ENCODE results near the gene ZNF668. TPM values are rescaled to one million over a fixed set of nuclear protein-coding genes. Genes with fewer than 3 reads are reported as not detected.

Gene ZNF668
- total and polyA plus RNA-seq, 10 donors: 6.2 to 12.5 (median 9.1) TPM

DNA sequence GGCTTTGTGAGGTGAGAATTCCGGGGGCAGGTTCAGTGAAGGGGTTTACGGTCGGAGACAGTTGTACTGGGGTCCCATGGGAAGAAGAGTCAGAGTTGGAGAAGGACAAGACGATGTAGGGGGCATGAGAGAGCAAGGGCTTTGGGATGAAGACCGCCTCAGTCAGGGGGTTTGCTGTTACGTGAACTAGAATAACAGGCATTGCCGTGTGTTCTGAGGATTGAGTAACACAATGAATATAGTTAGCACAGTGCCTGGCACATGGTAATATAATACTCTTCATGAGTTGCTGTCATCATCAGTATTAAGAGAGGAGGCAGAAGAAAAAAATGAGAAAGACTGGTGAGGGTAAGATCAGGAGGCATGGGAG is 759 bp upstream of the ZNF668 start:
- Histone ChIP-seq H3K27me3 (replicated peaks in 1 of 7) (no peaks in the 10 kb centered on the region), H3K27ac (peak overlapping the region; percentile 89 to 98 (median 94)), H3K4me1 (peaks cover 21 to 77% (median 48%) of the 10 kb centered on the region in 6 donors), H3K36me3 (peaks cover 0 to 42% (median 38%) of the 10 kb centered on the region in 6 donors), H3K4me3 (peak overlapping the region; percentile 75 to 100 (median 96)), H3K9me3 (no peaks in the 10 kb centered on the region)
- 0 to 2% (median 1%) methylated on average over 7 of the region's 7 CpGs for WGBS, 5 donors
- TF ChIP-seq POLR2AphosphoS5 (IDR thresholded peaks at IDR 0.05): no peak
- no peak for TF ChIP-seq POLR2A (IDR thresholded peaks at IDR 0.05)
- TF ChIP-seq, protein P1, sequence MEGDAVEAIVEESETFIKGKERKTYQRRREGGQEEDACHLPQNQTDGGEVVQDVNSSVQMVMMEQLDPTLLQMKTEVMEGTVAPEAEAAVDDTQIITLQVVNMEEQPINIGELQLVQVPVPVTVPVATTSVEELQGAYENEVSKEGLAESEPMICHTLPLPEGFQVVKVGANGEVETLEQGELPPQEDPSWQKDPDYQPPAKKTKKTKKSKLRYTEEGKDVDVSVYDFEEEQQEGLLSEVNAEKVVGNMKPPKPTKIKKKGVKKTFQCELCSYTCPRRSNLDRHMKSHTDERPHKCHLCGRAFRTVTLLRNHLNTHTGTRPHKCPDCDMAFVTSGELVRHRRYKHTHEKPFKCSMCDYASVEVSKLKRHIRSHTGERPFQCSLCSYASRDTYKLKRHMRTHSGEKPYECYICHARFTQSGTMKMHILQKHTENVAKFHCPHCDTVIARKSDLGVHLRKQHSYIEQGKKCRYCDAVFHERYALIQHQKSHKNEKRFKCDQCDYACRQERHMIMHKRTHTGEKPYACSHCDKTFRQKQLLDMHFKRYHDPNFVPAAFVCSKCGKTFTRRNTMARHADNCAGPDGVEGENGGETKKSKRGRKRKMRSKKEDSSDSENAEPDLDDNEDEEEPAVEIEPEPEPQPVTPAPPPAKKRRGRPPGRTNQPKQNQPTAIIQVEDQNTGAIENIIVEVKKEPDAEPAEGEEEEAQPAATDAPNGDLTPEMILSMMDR (IDR thresholded peaks at IDR 0.05 in 8 of 11, conservative IDR thresholded peaks at IDR 0.05 in 3 of 11): no peak
- intact Hi-C loops (cut with DNase I; ENCODE audit: low total_unique reads): loop anchor here (2.0 kb wide), 1 partner anchor 42 kb away; the partner anchor contains the start of gene STX4
- DNase-seq: no peak

DNA sequence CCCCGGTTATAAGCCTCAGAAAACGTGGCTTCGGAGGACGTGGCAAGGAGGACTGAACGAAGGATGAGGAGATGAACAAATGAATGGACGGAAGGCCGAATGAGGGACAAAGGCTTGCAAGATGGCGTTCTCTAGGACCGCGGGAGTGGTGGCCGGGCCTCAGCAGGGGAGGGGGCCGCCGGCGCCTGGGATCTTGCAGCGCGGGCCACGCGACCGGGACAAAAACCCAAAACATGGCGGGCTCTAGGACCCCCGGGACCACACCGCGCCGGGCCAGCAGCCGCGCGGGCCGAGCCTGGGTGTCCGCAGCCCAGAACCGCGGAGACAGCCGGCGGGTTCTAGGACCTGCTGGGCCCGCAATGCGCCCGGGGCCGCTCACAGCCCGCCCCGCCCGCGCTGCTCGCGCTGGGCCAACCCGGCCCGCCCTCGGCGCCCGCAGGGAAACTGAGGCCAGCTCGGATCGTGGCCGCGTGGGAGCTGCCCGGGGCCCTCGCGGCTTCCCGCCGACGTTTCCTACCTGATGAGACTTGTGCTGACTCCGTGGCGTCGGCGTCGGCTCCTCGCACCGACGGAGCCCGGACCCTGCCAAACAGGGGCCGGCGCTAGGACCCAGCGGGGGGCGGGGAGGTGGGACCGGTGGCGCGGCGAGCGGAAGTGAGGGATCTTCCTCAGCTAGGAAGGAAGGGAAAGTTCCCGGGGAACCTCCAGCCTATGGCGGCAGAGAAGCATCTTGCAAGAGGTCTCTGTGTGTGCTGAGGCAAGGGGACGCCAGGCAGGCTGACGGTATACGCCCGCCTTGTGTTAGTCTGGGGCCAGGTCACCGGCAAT is 684 bp downstream of the ZNF668 start:
- Histone ChIP-seq H3K27me3 (replicated peaks in 1 of 7) (no peaks in the 10 kb centered on the region), H3K4me1 (peaks cover 21 to 63% (median 41%) of the 10 kb centered on the region in 6 donors), H3K9me3 (no peaks in the 10 kb centered on the region), H3K4me3 (peak overlapping the region; percentile 75 to 100 (median 96)), H3K36me3 (peaks cover 0 to 28% (median 24%) of the 10 kb centered on the region in 6 donors), H3K27ac (peak overlapping the region; percentile 89 to 98 (median 94))
- 0 to 1% (median 0%) methylated on average over 43 to 83 of the region's 83 CpGs for WGBS, 5 donors
- peak in 1 of 3 donors; percentile 67 for TF ChIP-seq POLR2AphosphoS5 (IDR thresholded peaks at IDR 0.05)
- TF ChIP-seq POLR2A (IDR thresholded peaks at IDR 0.05): no peak
- TF ChIP-seq, protein P1 (IDR thresholded peaks at IDR 0.05 in 8 of 11, conservative IDR thresholded peaks at IDR 0.05 in 3 of 11): peak in 2 of 11 experiments; percentile 9 to 25
- DNase-seq: peak; percentile 97
- intact Hi-C loops (cut with DNase I; ENCODE audit: low total_unique reads): no loop called here

DNA sequence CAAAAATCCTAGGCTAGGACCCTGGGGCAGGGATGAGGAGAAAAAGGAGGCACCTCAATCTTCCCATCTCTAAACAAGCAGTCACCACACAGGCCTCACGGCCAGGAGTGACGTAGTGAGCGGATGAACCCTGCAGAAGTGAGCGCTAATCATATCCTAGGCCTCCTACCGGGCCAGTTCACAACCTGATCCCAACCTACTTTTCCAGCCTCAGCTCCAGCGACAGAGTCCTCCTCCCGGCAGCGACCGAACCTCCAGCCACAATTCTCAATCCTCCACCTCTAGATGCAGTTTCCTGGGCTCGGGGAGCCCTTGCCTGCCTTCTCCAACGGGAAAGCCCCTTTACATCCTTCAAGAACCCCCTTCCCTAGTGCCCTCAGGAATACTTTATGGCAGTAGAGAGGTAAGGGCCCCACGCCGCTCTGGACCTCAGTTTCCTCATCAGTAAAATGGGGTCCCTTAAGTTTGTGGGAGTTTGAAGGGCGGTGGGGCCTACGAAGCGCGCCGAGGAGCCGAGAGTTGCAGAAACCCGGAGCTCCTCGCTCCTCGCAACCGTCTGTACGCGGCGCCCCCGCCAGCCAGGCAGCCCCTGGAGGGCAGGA is 1.4 kb downstream of the ZNF668 start:
- WGBS, 5 donors: 1 to 7% (median 4%) methylated on average over 27 of the region's 27 CpGs
- peak overlapping the region; percentile 89 to 98 (median 94) for H3K27ac ChIP-seq

More for the DNA sequence above, 1.4 kb downstream of the ZNF668 start:
- H3K4me3 ChIP-seq: peak overlapping the region; percentile 75 to 100 (median 96)
- peaks cover 21 to 57% (median 41%) of the 10 kb centered on the region in 6 donors for H3K4me1 ChIP-seq
- DNase-seq: no peak
- TF ChIP-seq, protein P1 (IDR thresholded peaks at IDR 0.05 in 8 of 11, conservative IDR thresholded peaks at IDR 0.05 in 3 of 11): no peak
- no peak for TF ChIP-seq POLR2AphosphoS5 (IDR thresholded peaks at IDR 0.05)
- TF ChIP-seq POLR2A (IDR thresholded peaks at IDR 0.05): no peak
- no peaks in the 10 kb centered on the region for H3K27me3 ChIP-seq (replicated peaks in 1 of 7)
- intact Hi-C loops (cut with DNase I; ENCODE audit: low total_unique reads): no loop called here
- peaks cover 0 to 21% (median 16%) of the 10 kb centered on the region in 6 donors for H3K36me3 ChIP-seq
- no peaks in the 10 kb centered on the region for H3K9me3 ChIP-seq

Data from spleen (tissue), 11 donors.